A673 (cell line): ENCODE results near the gene TMSB15C. TPM values are rescaled to one million over a fixed set of nuclear protein-coding genes. Genes with fewer than 3 reads are reported as not detected.
"Not testable (repeated sequence)": the region's sequence is repeated elsewhere in the genome, so short reads cannot be mapped to it uniquely, and the experiment has no call there.

Experiments
- BruUV-seq: library from RNA; stranded (reverse); fragments of 400-500 nt; replicated peaks from 2 replicates; lab custom pipeline; 2021; lab: Mats Ljungman, UMichigan
- CTCF ChIA-PET: fragments of 300-600 bp; sonication (Branson Sonifier 250); formaldehyde crosslinking; loops from one replicate; lab custom pipeline; 2022; ENCODE audit warnings: antibody characterized with exemption; lab: Charles Lee
- POLR2A ChIA-PET: fragments of 300-600 bp; sonication (Branson Sonifier 250); formaldehyde crosslinking; loops from one replicate; lab custom pipeline; 2022; ENCODE audit warnings: antibody characterized with exemption; ENCODE audit not compliant: low non-redundant PET; lab: Charles Lee
- DNase-seq: peaks from one replicate; pipeline ENCODE4 v3.0.0-alpha.2; 2015; ENCODE audit warnings: low spot score
- H3K27ac ChIP-seq: fragments of 200-600 bp; sonication (generic); 2 replicates; pipeline ENCODE4 v1.5.1; 2016; ENCODE audit warnings: mixed run types, low read depth, mild to moderate bottlenecking, mixed read lengths, antibody characterized with exemption, low read length; ENCODE audit not compliant: poor library complexity, severe bottlenecking
- H3K27me3 ChIP-seq: fragments of 200-600 bp; sonication (generic); replicated peaks from 2 replicates; pipeline ENCODE4 v1.6.1; 2017; ENCODE audit warnings: mixed run types, low read depth, mild to moderate bottlenecking, mixed read lengths, antibody characterized with exemption, low read length; ENCODE audit not compliant: insufficient read depth, poor library complexity
- H3K36me3 ChIP-seq: fragments of 200-600 bp; sonication (generic); 2 replicates; pipeline ENCODE4 v1.6.1; 2016; ENCODE audit warnings: mixed run types, mild to moderate bottlenecking, mixed read lengths, antibody characterized with exemption, low read length; ENCODE audit not compliant: insufficient read depth, poor library complexity, severe bottlenecking
- H3K4me1 ChIP-seq: fragments of 200-600 bp; sonication (generic); 2 replicates; pipeline ENCODE4 v1.6.1; 2017; ENCODE audit warnings: mixed run types, mild to moderate bottlenecking, mixed read lengths, antibody characterized with exemption, low read length; ENCODE audit not compliant: insufficient read depth, poor library complexity, severe bottlenecking
- H3K4me3 ChIP-seq: fragments of 200-600 bp; sonication (generic); 2 replicates; pipeline ENCODE4 v1.5.1; 2016; ENCODE audit warnings: low read depth, mixed run types, mild to moderate bottlenecking, mixed read lengths, low read length; ENCODE audit not compliant: poor library complexity, severe bottlenecking
- H3K9me3 ChIP-seq: fragments of 200-600 bp; sonication (generic); 2 replicates; pipeline ENCODE4 v1.6.1; 2016; ENCODE audit warnings: mixed run types, low read depth, mild to moderate bottlenecking, mixed read lengths, antibody characterized with exemption, low read length; ENCODE audit not compliant: poor library complexity, severe bottlenecking
- EZH2 ChIP-seq: fragments of 200-600 bp; sonication (generic); IDR thresholded peaks from 2 replicates; pipeline ENCODE4 v1.6.1; 2017; ENCODE audit warnings: borderline replicate concordance, low read depth, mild to moderate bottlenecking, mixed read lengths, antibody characterized with exemption, low read length; ENCODE audit not compliant: poor library complexity, severe bottlenecking
- intact Hi-C: fragments of 100-400 bp; cut with micrococcal nuclease; formaldehyde crosslinking; loops from one replicate; pipeline ENCODE4 v1.10.0; 2022; ENCODE audit not compliant: unreplicated experiment
- total RNA-seq: library from RNA; stranded (reverse); gene quantifications from 2 replicates; pipeline ENCODE4 v1.2.3, GENCODE V29; 2021
- TF ChIP-seq, protein P1 (sequence below): fragments of 300-800, 200-600 bp; sonication (generic); conservative IDR thresholded peaks from 2 replicates; pipeline ENCODE4 v1.5.1; 2017; ENCODE audit warnings: low read depth, mild to moderate bottlenecking, antibody characterized with exemption, low read length, moderate library complexity, mixed read lengths

The TMSB15C gene
- total RNA-seq, 1 experiment from 2014 or later = 10.8 TPM

DNA sequence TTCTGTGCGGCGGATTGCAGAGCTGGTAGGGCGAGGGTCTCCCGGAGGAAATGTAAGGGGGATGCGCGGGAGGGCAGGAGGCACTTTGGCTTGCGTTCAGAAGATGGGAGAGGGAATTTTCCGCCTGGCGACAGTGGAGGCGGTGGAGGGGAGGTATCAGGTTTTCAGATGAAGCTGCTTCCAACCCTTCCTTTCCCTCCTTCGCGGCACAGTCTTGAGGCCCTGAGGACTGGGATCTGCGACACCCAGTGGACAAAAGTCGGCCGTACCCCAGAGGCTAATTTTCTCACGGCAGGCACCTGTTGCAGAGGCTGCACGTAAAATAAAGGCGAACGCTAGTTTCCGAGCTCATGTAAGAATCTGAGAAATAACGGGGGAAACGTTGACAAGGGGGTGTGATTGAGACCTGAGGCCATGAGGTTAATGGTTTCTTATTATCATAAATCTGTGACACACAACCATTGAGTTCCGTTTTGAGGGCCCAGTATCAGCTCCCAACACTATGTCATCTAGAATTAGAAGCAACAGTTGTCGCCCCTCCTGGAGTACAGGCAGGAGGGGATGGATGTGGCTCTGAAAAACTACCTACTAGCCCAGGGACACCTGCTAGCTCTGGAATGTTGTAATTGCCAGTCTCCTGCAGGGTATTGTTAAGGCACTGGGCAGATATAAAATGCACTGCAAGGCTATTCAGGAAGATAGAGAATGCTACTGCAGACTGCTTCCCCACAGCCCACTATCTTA lies 37.4 kb upstream of the TMSB15C start:
- Histone ChIP-seq H3K4me1 (no peaks in the 10 kb centered on the region), H3K4me3 (peak overlapping the region; percentile 44), H3K9me3 (no peaks in the 10 kb centered on the region), H3K27ac (no peak overlapping the region), H3K36me3 (no peaks in the 10 kb centered on the region), H3K27me3 (peaks cover 20% of the 10 kb centered on the region)
- CTCF ChIA-PET = interaction anchor here (0.6 kb wide), 2 partner anchors 268 to 855 kb away, joined by 4 to 7 read pairs; no protein-coding TSS in a partner anchor
- peak; percentile 69 for DNase-seq
- intact Hi-C loops = no loop called here
- POLR2A ChIA-PET = no interaction called here
- TF ChIP-seq, protein P1, sequence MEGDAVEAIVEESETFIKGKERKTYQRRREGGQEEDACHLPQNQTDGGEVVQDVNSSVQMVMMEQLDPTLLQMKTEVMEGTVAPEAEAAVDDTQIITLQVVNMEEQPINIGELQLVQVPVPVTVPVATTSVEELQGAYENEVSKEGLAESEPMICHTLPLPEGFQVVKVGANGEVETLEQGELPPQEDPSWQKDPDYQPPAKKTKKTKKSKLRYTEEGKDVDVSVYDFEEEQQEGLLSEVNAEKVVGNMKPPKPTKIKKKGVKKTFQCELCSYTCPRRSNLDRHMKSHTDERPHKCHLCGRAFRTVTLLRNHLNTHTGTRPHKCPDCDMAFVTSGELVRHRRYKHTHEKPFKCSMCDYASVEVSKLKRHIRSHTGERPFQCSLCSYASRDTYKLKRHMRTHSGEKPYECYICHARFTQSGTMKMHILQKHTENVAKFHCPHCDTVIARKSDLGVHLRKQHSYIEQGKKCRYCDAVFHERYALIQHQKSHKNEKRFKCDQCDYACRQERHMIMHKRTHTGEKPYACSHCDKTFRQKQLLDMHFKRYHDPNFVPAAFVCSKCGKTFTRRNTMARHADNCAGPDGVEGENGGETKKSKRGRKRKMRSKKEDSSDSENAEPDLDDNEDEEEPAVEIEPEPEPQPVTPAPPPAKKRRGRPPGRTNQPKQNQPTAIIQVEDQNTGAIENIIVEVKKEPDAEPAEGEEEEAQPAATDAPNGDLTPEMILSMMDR = peak; percentile 60
- no peak for TF ChIP-seq EZH2
- no TSS peak for BruUV-seq

DNA sequence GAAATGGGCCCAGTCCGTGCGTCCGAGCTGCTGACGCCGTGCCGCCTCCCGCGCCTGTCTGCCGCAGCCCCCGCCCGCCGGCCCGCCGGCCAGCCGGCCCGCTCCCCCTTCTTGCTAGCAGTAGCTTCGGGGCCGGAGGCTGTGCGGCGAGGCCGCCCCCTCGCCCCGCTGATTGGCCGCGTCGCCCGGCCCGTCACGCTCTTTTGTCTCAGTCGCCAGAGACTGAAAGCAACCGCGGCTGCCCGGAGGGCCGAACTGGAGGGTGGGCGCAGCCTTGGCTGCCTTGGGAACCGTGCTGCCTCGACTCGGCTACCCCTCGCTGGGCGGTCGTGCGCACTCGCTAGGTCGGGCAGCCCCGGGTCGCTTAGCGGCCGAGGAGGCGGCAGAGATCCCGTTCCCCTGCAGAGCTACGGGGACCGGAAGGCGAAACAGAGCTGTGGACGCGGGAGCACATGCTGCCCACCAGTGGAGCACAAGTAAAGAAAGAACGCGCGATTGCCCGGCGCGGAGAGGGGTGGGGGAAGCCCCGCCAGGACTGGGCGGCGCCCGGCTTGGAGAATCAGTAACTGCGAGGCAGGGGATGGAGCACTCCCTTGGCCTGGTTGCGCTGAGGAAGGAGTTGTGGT lies 36.4 kb upstream of the TMSB15C start, which contains the start of gene ZCCHC18:
Gene ZCCHC18, plus strand, starts transcription at position 198 of the 626 bp plus-strand sequence. CDS start 1,589 bp downstream, outside the sequence.
- ChIA-PET POLR2A (no interaction called here), CTCF (interaction anchor here (0.6 kb wide), 2 partner anchors 267 to 854 kb away, joined by 4 to 7 read pairs; no protein-coding TSS in a partner anchor)
- Histone ChIP-seq H3K36me3 (no peaks in the 10 kb centered on the region), H3K27me3 (peaks cover 16% of the 10 kb centered on the region), H3K4me1 (no peaks in the 10 kb centered on the region), H3K27ac (no peak within 1 kb of the TSS), H3K4me3 (peak within 1 kb of the TSS; percentile 44), H3K9me3 (no peaks in the 10 kb centered on the region)
- TF ChIP-seq, protein P1 = no peak
- TF ChIP-seq EZH2 = no peak
- BruUV-seq = no TSS peak
- intact Hi-C loops = no loop called here
- DNase-seq = peak; percentile 32

DNA sequence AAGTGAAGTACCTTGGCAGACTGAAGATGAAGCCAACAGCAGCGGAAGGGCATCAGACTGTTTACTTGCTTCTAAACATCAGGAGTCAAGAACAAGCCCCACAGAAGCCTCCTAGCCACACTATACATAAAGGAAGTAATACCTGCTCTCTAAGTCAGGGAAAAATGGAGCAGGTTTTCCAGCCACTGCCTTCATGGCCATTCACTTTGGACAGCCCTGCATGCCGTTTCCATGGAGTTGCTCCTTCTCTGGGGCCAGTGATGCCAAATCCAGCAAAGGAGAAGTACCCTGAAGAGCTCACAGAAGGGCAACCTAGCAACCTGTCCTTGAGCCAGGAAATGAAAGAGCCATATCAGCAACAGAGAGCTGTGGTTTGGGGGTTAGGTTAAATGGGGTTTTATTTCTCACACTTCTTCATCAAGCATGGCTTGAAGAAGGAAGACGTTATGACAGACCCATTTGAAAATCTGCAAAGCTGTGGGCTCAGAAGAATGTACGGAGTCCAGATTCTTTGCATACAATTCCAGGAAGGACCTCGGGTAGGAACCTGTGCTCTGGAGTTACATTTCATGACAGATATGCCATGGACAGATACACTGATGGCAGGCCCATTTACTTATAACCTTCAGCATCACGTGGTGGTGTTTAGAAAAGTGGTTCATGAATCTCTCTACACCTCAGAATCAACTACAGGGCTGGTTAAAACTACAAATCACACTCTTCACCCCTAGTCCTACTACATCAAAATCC lies 34.6 kb upstream of the TMSB15C start:
- H3K9me3 ChIP-seq, POLR2A ChIA-PET, BruUV-seq, H3K36me3 ChIP-seq, intact Hi-C loops, H3K4me3 ChIP-seq, H3K4me1 ChIP-seq, CTCF ChIA-PET, H3K27ac ChIP-seq, DNase-seq: not testable (repeated sequence)
- peaks cover 16% of the 10 kb centered on the region for H3K27me3 ChIP-seq
